AG04449 (cell line): ENCODE results near the gene LMNB1.

Experiments
- CTCF ChIA-PET: fragments of 350-600 bp; formaldehyde crosslinking; extraction: SDS; loops from one replicate; lab custom pipeline; 2021; ENCODE audit warnings: antibody characterized with exemption; lab: Yijun Ruan, JAX
- POLR2A ChIA-PET: fragments of 400-600, 350-600 bp; formaldehyde crosslinking; extraction: SDS; loops from one replicate; lab custom pipeline; 2020; ENCODE audit warnings: antibody characterized with exemption, inconsistent platforms; lab: Yijun Ruan, JAX
- DNase-seq: peaks from one replicate; pipeline ENCODE4 v3.0.0-alpha.2; 2010; ENCODE audit warnings: low read depth, low spot score
- H3K4me3 ChIP-seq: 2 replicates; pipeline ENCODE4 v1.5.1; 2011; ENCODE audit warnings: low read depth, mild to moderate bottlenecking, control low read depth, low read length
- TF ChIP-seq, protein P1 (sequence below): IDR thresholded peaks from one replicate; pipeline ENCODE4 v1.5.1; 2011; ENCODE audit warnings: mild to moderate bottlenecking, moderate library complexity, low read length, control low read depth, inconsistent platforms; ENCODE audit not compliant: insufficient read depth; ENCODE audit errors: missing control alignments

The LMNB1 gene

GRCh38 chr5:126846344-126846743 is 69.4 kb downstream of the LMNB1 start:
- peak; percentile 3 for DNase-seq
- H3K4me3 ChIP-seq: no peak overlapping the region
- POLR2A ChIA-PET: no interaction called here
- CTCF ChIA-PET: interaction anchor here (1.2 to 1.3 kb wide), 2 partner anchors 9 to 197 kb away, joined by 5 to 6 read pairs; no protein-coding TSS in a partner anchor
- TF ChIP-seq, protein P1, sequence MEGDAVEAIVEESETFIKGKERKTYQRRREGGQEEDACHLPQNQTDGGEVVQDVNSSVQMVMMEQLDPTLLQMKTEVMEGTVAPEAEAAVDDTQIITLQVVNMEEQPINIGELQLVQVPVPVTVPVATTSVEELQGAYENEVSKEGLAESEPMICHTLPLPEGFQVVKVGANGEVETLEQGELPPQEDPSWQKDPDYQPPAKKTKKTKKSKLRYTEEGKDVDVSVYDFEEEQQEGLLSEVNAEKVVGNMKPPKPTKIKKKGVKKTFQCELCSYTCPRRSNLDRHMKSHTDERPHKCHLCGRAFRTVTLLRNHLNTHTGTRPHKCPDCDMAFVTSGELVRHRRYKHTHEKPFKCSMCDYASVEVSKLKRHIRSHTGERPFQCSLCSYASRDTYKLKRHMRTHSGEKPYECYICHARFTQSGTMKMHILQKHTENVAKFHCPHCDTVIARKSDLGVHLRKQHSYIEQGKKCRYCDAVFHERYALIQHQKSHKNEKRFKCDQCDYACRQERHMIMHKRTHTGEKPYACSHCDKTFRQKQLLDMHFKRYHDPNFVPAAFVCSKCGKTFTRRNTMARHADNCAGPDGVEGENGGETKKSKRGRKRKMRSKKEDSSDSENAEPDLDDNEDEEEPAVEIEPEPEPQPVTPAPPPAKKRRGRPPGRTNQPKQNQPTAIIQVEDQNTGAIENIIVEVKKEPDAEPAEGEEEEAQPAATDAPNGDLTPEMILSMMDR: peak; percentile 5

GRCh38 chr5:126846744-126847455 is 70.0 kb downstream of the LMNB1 start:
- POLR2A ChIA-PET: no interaction called here
- H3K4me3 ChIP-seq: no peak overlapping the region
- TF ChIP-seq, protein P1: no peak
- no peak for DNase-seq
- CTCF ChIA-PET: interaction anchor here (0.8 to 1.3 kb wide), 2 partner anchors 9 to 646 kb away, joined by 3 read pairs; no protein-coding TSS in a partner anchor

- CTCF ChIA-PET: interaction anchor here (0.8 to 1.3 kb wide), 2 partner anchors 10 to 645 kb away, joined by 3 read pairs; no protein-coding TSS in a partner anchor
- DNase-seq: no peak
- TF ChIP-seq, protein P1: no peak
- no peak overlapping the region for H3K4me3 ChIP-seq
- POLR2A ChIA-PET: no interaction called here
These were observed 70.5 kb downstream of the LMNB1 start for GRCh38 chr5:126847456-126847820.

DNA sequence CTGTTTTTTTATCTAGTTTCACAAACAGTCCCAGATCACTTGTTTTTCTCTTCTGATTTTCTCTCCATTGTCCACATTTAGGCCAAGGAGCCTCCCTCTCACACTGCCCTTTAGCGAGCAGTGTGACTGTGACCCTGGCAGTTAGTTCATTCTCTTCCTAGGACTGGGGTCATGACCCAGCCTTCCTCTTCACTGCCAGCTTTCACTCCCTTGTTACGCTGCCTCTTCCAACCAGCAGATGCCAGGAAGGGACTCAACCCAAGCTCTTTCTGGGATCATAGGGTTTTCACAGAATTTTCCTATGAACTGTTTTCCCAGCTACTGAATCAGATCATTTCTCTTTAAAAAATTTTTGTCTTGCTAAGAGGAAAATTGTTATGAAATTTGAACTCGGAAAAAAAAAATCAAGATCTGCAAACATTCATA is 70.9 kb downstream of the LMNB1 start:
- DNase-seq: no peak
- H3K4me3 ChIP-seq: no peak overlapping the region
- ChIA-PET POLR2A (no interaction called here), CTCF (interaction anchor here (0.8 to 1.3 kb wide), 3 partner anchors 10 to 645 kb away, joined by 3 read pairs; no protein-coding TSS in a partner anchor)
- TF ChIP-seq, protein P1: no peak

GRCh38 chr5:126848253-126848652 is 71.3 kb downstream of the LMNB1 start:
- TF ChIP-seq, protein P1: no peak
- no peak for DNase-seq
- H3K4me3 ChIP-seq: no peak overlapping the region
- POLR2A ChIA-PET: no interaction called here
- CTCF ChIA-PET: interaction anchor here (1.1 to 1.3 kb wide), 3 partner anchors 466 to 645 kb away, joined by 3 to 4 read pairs (median 3); no protein-coding TSS in a partner anchor

DNA sequence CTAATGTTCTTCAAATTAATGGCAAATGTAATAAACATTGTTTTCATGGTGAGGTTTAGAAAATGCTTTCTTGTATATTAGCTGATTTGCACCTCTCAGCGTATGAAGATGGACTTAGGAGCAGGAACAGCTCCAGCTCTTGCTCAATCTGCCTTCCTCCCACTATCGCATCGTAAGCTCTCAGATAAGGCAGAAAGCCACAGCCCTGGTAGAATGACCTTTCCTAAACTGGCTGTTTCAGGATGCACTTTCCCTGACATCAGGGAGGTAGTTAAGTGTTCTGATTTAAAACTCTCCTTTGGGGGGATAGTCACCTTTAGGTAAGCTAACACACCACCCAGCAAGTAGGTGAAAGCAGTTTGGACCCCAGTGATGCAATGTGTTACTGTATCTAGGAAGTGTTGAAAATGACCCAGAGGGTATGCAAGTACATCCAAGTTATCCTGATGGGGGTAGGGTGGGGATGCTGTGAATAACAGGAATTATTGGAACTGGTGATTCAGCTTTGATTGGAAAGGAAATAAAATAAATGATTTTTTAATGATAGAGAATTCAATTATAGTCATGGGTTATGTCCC is 72.3 kb downstream of the LMNB1 start:
- ChIA-PET POLR2A (no interaction called here), CTCF (interaction anchor here (0.8 to 1.3 kb wide), 4 partner anchors 12 to 644 kb away, joined by 3 to 4 read pairs (median 4); no protein-coding TSS in a partner anchor)
- TF ChIP-seq, protein P1: no peak
- no peak overlapping the region for H3K4me3 ChIP-seq
- no peak for DNase-seq
